IMR-90 (cell line): Measurements from ENCODE around the gene UBN2. TPM values are rescaled to one million over a fixed set of nuclear protein-coding genes. Genes with fewer than 3 reads are reported as not detected.

ENCODE experiments used
- ATAC-seq: fragments of 200-7000 bp; cut with Tn5 transposase; 2 replicates; pipeline ENCODE4 v1.9.1; 2020; ENCODE audit warnings: low read depth, mild to moderate bottlenecking, moderate library complexity
- BruUV-seq: library from RNA; stranded (reverse); fragments of 400-500 nt; replicated peaks from 2 replicates; lab custom pipeline; 2021; lab: Mats Ljungman, UMichigan
- CTCF ChIA-PET: fragments of 300-600 bp; formaldehyde crosslinking; extraction: SDS; loops from one replicate; lab custom pipeline; 2021; ENCODE audit warnings: antibody characterized with exemption; lab: Yijun Ruan, JAX
- POLR2A ChIA-PET: fragments of 300-600 bp; sonication (Branson Sonifier 250); formaldehyde crosslinking; loops from one replicate; lab custom pipeline; 2022; ENCODE audit warnings: antibody characterized with exemption; ENCODE audit not compliant: unreplicated experiment; lab: Charles Lee
- DNase-seq: peaks from one replicate; pipeline ENCODE4 v3.0.0; 2013
- H2AFZ ChIP-seq: replicated peaks from 2 replicates; pipeline ENCODE3; 2013; ENCODE audit warnings: low read length, mild to moderate bottlenecking; ENCODE audit not compliant: poor library complexity
- H2AK5ac ChIP-seq: 2 replicates; pipeline ENCODE4 v1.6.1; 2013; ENCODE audit warnings: low read depth, low read length, inconsistent platforms
- H2AK9ac ChIP-seq: replicated peaks from 2 replicates; pipeline ENCODE3; 2013; ENCODE audit warnings: mild to moderate bottlenecking, low read depth, low read length, moderate library complexity; ENCODE audit not compliant: poor library complexity
- H2BK120ac ChIP-seq: 2 replicates; pipeline ENCODE4 v1.6.1; 2013; ENCODE audit warnings: low read depth, low read length, inconsistent platforms
- H2BK15ac ChIP-seq: 3 replicates; pipeline ENCODE4 v1.6.1; 2013; ENCODE audit warnings: low read depth, low read length, inconsistent platforms
- H2BK20ac ChIP-seq: 2 replicates; pipeline ENCODE4 v1.6.1; 2013; ENCODE audit warnings: low read depth, mild to moderate bottlenecking, inconsistent platforms, low read length, moderate library complexity
- H2BK5ac ChIP-seq: 2 replicates; pipeline ENCODE4 v1.6.1; 2013; ENCODE audit warnings: mild to moderate bottlenecking, low read depth, low read length, inconsistent platforms; ENCODE audit not compliant: poor library complexity, severe bottlenecking
- H3K14ac ChIP-seq: replicated peaks from 2 replicates; pipeline ENCODE4 v1.6.1; 2013; ENCODE audit warnings: low read depth, low read length, inconsistent platforms
- H3K18ac ChIP-seq: 2 replicates; pipeline ENCODE4 v1.6.1; 2013; ENCODE audit warnings: low read depth, low read length, control low read depth
- H3K23ac ChIP-seq: 2 replicates; pipeline ENCODE4 v1.6.1; 2013; ENCODE audit warnings: low read depth, low read length, inconsistent platforms
- H3K27ac ChIP-seq: 2 replicates; pipeline ENCODE4 v1.5.1; 2013; ENCODE audit warnings: mild to moderate bottlenecking, control low read depth, low read length; ENCODE audit not compliant: insufficient read depth
- H3K27me3 ChIP-seq: 2 replicates; pipeline ENCODE4 v1.6.1; 2013; ENCODE audit warnings: low read length; ENCODE audit not compliant: control insufficient read depth, insufficient read depth
- H3K36me3 ChIP-seq: 2 replicates; pipeline ENCODE4 v1.6.1; 2013; ENCODE audit warnings: low read length, mixed read lengths; ENCODE audit not compliant: control insufficient read depth, insufficient read depth
- H3K4ac ChIP-seq: 2 replicates; pipeline ENCODE4 v1.6.1; 2013; ENCODE audit warnings: low read depth, low read length, inconsistent platforms
- H3K4me1 ChIP-seq: 2 replicates; pipeline ENCODE4 v1.6.1; 2013; ENCODE audit warnings: low read length, mixed read lengths; ENCODE audit not compliant: control insufficient read depth, insufficient read depth
- H3K4me2 ChIP-seq: 2 replicates; pipeline ENCODE4 v1.6.1; 2013; ENCODE audit warnings: low read depth, mild to moderate bottlenecking, control low read depth, low read length, moderate library complexity
- H3K4me3 ChIP-seq: 2 replicates; pipeline ENCODE4 v1.5.1; 2013; ENCODE audit warnings: low read depth, mild to moderate bottlenecking, control low read depth, low read length, moderate library complexity; ENCODE audit not compliant: insufficient read depth
- H3K56ac ChIP-seq: 2 replicates; pipeline ENCODE4 v1.6.1; 2013; ENCODE audit warnings: low read length, inconsistent platforms; ENCODE audit not compliant: insufficient read depth; ENCODE audit errors: extremely low read depth
- H3K79me1 ChIP-seq, 2 experiments: 2 replicates each; pipeline ENCODE4 v1.6.1; 2013; ENCODE audit warnings: low read length in 2 of 2, inconsistent platforms in 1 of 2, low read depth in 1 of 2
- H3K9ac ChIP-seq: 2 replicates; pipeline ENCODE4 v1.6.1; 2013; ENCODE audit warnings: low read depth, low read length, control low read depth
- H3K9me1 ChIP-seq: 2 replicates; pipeline ENCODE4 v1.6.1; 2013; ENCODE audit warnings: low read length, inconsistent platforms; ENCODE audit not compliant: insufficient read depth
- H3K9me3 ChIP-seq: 2 replicates; pipeline ENCODE4 v1.6.1; 2013; ENCODE audit warnings: low read length; ENCODE audit not compliant: control insufficient read depth, insufficient read depth
- H4K20me1 ChIP-seq: 2 replicates; pipeline ENCODE4 v1.6.1; 2013; ENCODE audit warnings: low read length, inconsistent platforms; ENCODE audit not compliant: insufficient read depth
- H4K5ac ChIP-seq: 2 replicates; pipeline ENCODE4 v1.6.1; 2013; ENCODE audit warnings: mild to moderate bottlenecking, low read depth, low read length, control low read depth
- H4K8ac ChIP-seq, 2 experiments: 2 replicates each; pipeline ENCODE4 v1.6.1; 2013; ENCODE audit warnings: low read depth in 2 of 2, low read length in 2 of 2, control low read depth in 1 of 2, inconsistent platforms in 1 of 2
- H4K91ac ChIP-seq: 2 replicates; pipeline ENCODE4 v1.6.1; 2013; ENCODE audit warnings: low read depth, low read length, inconsistent platforms; ENCODE audit not compliant: insufficient read depth
- ELK1 ChIP-seq: fragments of 150-350 bp; IDR thresholded peaks from 2 replicates; pipeline ENCODE4 v1.6.1; 2016; ENCODE audit warnings: low read depth, mild to moderate bottlenecking, low read length, moderate library complexity, borderline replicate concordance
- MAFK ChIP-seq: IDR thresholded peaks from 2 replicates; pipeline ENCODE4 v1.6.1; 2012; ENCODE audit warnings: low read depth, low read length, improper control_type of control experiment
- MAZ ChIP-seq: IDR thresholded peaks from 2 replicates; pipeline ENCODE4 v1.6.1; 2012; ENCODE audit warnings: low read depth, mild to moderate bottlenecking, low read length, improper control_type of control experiment, moderate library complexity, borderline replicate concordance
- RAD21 ChIP-seq: IDR thresholded peaks from 2 replicates; pipeline ENCODE4 v1.6.1; 2012; ENCODE audit warnings: low read length, improper control_type of control experiment
- RFX5 ChIP-seq: IDR thresholded peaks from 2 replicates; pipeline ENCODE4 v1.8.0; 2012; ENCODE audit warnings: low read depth, mild to moderate bottlenecking, low read length, moderate library complexity
- WGBS, 2 experiments: methylation state at CpG; one replicate each; pipeline versions ENCODE4 v1.1.5 to v1.1.7; 2013; ENCODE audit warnings: missing lambda C conversion rate in 2 of 2; ENCODE audit not compliant: insufficient read length in 1 of 2; ENCODE audit errors: extremely low coverage in 2 of 2; 5-methylcytosine and 5-hydroxymethylcytosine counted together
- dilution Hi-C: fragments of 300-500 bp; cut with HindIII; formaldehyde crosslinking; loops from one replicate; pipeline ENCODE4 v1.14.3; 2018; ENCODE audit warnings: low sequenced_read_pairs; ENCODE audit not compliant: unreplicated experiment
- in situ Hi-C: fragments of 300-500 bp; cut with MboI; formaldehyde crosslinking; loops from 3 replicates; pipeline ENCODE4 v1.14.3; 2019; ENCODE audit warnings: low sequenced_read_pairs, inconsistent platforms, mixed read lengths
- intact Hi-C: fragments of 100-400 bp; cut with micrococcal nuclease; formaldehyde crosslinking; loops from 2 replicates; pipeline ENCODE4 v1.10.0; 2022
- polyA plus RNA-seq, 3 experiments: library from polyadenylated mRNA; depleted of rRNA; stranded (reverse); fragments of >200 nt; gene quantifications; 2 replicates each; pipeline ENCODE4 v1.2.3, GENCODE V29; 2012; ENCODE audit warnings: low replicate concordance in 1 of 3
- total RNA-seq: library from RNA; depleted of rRNA; stranded (reverse); fragments of >200 nt; gene quantifications from 2 replicates; pipeline ENCODE4 v1.2.3, GENCODE V29; 2012

The UBN2 gene
- total and polyA plus RNA-seq, 2 of the 4 experiments (the other 2 are of a cell fraction): 1.6 to 2.3 TPM

- H3K4me3 ChIP-seq: no peak overlapping the region
- H3K9ac ChIP-seq: no peak overlapping the region
- H3K14ac ChIP-seq: no peak overlapping the region
- intact Hi-C loops: no loop called here
- 100% methylated on average over 1 of the region's 1 CpG; no CpG with 5 or more reads in 1 of the 2 experiments for WGBS, 2 experiments
- H3K18ac ChIP-seq: no peak overlapping the region
- H2AK9ac ChIP-seq: no peak overlapping the region
- no TSS peak for BruUV-seq
- no peak overlapping the region for H3K4me2 ChIP-seq
- peaks cover 9% of the 10 kb centered on the region for H3K36me3 ChIP-seq
- H3K27me3 ChIP-seq: no peaks in the 10 kb centered on the region
- no peak overlapping the region for H2BK5ac ChIP-seq
- H4K20me1 ChIP-seq: no peaks in the 10 kb centered on the region
- no peak for TF ChIP-seq MAZ
- TF ChIP-seq ELK1: no peak
- no peak for TF ChIP-seq RAD21
- TF ChIP-seq RFX5: no peak
- TF ChIP-seq MAFK: no peak
- no peak overlapping the region for H2BK20ac ChIP-seq
- no peak overlapping the region for H3K27ac ChIP-seq
- dilution Hi-C loops: no loop called here
- peaks cover 0 to 27% of the 10 kb centered on the region in 2 experiments; a peak in 3 of 4 replicates for H3K79me1 ChIP-seq
- H3K56ac ChIP-seq: no peak overlapping the region
- POLR2A ChIA-PET: no interaction called here
- no peak overlapping the region for H4K8ac ChIP-seq
- DNase-seq (no peak), ATAC-seq (no peak)
- no peak overlapping the region for H2AK5ac ChIP-seq
- H3K9me1 ChIP-seq: no peaks in the 10 kb centered on the region; the same call in 1 of the 2 replicates
- CTCF ChIA-PET: no interaction called here
- no peak overlapping the region for H2BK120ac ChIP-seq
- H2AFZ ChIP-seq: no peak overlapping the region
- peaks cover 2% of the 10 kb centered on the region; the same call in 1 of the 2 replicates for H3K4me1 ChIP-seq
- no peak overlapping the region for H4K91ac ChIP-seq
- no peak overlapping the region for H2BK15ac ChIP-seq
- no peak overlapping the region for H3K4ac ChIP-seq
- no peaks in the 10 kb centered on the region for H3K9me3 ChIP-seq
- no peak overlapping the region for H4K5ac ChIP-seq
- no peak overlapping the region for H3K23ac ChIP-seq
- in situ Hi-C loops: no loop called here
Measured at GRCh38 chr7:139245401-139245800, 14.4 kb downstream of the UBN2 start.
